HUES48 (cell line): ENCODE measurements around the gene ALG9.
"Not testable (repeated sequence)": the region's sequence is repeated elsewhere in the genome, so short reads cannot be mapped to it uniquely, and the experiment has no call there.

ENCODE experiments used
- H3K27ac ChIP-seq: one replicate; pipeline ENCODE4 v1.7.0; 2013; ENCODE audit warnings: low read depth, low read length, inconsistent platforms
- H3K27me3 ChIP-seq: 2 replicates; pipeline ENCODE4 v1.6.1; 2013; ENCODE audit warnings: mild to moderate bottlenecking, low read length; ENCODE audit not compliant: control insufficient read depth, insufficient read depth
- H3K36me3 ChIP-seq: 2 replicates; pipeline ENCODE4 v1.6.1; 2013; ENCODE audit warnings: low read length; ENCODE audit not compliant: control insufficient read depth, insufficient read depth
- H3K4me1 ChIP-seq: 2 replicates; pipeline ENCODE4 v1.6.1; 2013; ENCODE audit warnings: mild to moderate bottlenecking, low read length; ENCODE audit not compliant: control insufficient read depth, insufficient read depth
- H3K4me3 ChIP-seq: 2 replicates; pipeline ENCODE4 v1.5.1; 2013; ENCODE audit warnings: mild to moderate bottlenecking, low read depth, low read length
- H3K9ac ChIP-seq: 2 replicates; pipeline ENCODE4 v1.6.1; 2013; ENCODE audit warnings: mild to moderate bottlenecking, low read depth, low read length, moderate library complexity
- H3K9me3 ChIP-seq: 2 replicates; pipeline ENCODE4 v1.6.1; 2013; ENCODE audit warnings: low read length; ENCODE audit not compliant: control insufficient read depth, insufficient read depth

ALG9 gene

DNA sequence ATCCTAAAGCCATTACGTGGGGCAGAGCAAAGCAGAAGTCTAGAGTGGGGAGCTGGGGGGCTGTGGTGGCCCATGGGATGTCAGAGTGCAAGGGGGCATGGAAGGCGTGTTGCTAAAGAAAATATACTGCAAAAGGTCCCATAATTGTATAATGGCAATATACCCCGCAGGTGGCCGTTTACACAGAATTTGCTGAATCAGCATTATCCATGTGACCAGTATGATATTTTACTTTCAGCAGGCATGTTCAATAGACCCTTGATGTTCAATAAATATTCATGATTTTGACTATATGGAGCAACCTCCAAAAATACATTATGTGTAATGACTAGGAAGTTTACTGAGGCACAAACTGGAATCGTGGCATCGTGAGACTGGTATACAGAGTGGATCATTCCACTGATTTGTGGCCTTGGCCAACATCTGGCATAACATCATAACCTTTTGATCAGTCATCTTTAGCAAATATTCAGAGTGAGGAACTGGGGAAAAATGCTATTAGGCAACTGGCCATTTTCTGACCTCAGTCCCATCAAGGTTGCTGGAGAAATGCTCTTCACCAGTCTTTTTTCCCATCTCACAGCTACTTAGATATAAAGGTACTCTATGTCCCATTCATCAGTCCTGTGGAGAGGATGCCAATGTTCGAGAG lies 75.9 kb downstream of the ALG9 start:
- no peak overlapping the region for H3K27ac ChIP-seq
- no peaks in the 10 kb centered on the region for H3K4me1 ChIP-seq

GRCh38 chr11:111793863-111794262 lies 77.5 kb downstream of the ALG9 start:
- Histone ChIP-seq H3K4me1 (no peaks in the 10 kb centered on the region), H3K4me3 (no peak overlapping the region), H3K9ac (no peak overlapping the region), H3K36me3 (no peaks in the 10 kb centered on the region), H3K27me3 (no peaks in the 10 kb centered on the region), H3K9me3 (no peaks in the 10 kb centered on the region), H3K27ac (no peak overlapping the region)

More for the DNA sequence above, 75.9 kb downstream of the ALG9 start:
- Histone ChIP-seq H3K9ac (no peak overlapping the region), H3K4me3 (no peak overlapping the region), H3K9me3 (no peaks in the 10 kb centered on the region), H3K36me3 (no peaks in the 10 kb centered on the region), H3K27me3 (no peaks in the 10 kb centered on the region)

- Histone ChIP-seq H3K9ac (no peak overlapping the region), H3K4me1 (no peaks in the 10 kb centered on the region), H3K36me3 (no peaks in the 10 kb centered on the region), H3K9me3 (no peaks in the 10 kb centered on the region), H3K27ac (no peak overlapping the region), H3K4me3 (no peak overlapping the region), H3K27me3 (no peaks in the 10 kb centered on the region)
Observed at GRCh38 chr11:111792955-111793500, 78.4 kb downstream of the ALG9 start.

GRCh38 chr11:111792314-111792713 lies 79.1 kb downstream of the ALG9 start:
- Histone ChIP-seq H3K9ac (no peak overlapping the region), H3K9me3 (no peaks in the 10 kb centered on the region), H3K27me3 (no peaks in the 10 kb centered on the region), H3K27ac (no peak overlapping the region), H3K4me3 (no peak overlapping the region), H3K36me3 (no peaks in the 10 kb centered on the region), H3K4me1 (no peaks in the 10 kb centered on the region)

DNA sequence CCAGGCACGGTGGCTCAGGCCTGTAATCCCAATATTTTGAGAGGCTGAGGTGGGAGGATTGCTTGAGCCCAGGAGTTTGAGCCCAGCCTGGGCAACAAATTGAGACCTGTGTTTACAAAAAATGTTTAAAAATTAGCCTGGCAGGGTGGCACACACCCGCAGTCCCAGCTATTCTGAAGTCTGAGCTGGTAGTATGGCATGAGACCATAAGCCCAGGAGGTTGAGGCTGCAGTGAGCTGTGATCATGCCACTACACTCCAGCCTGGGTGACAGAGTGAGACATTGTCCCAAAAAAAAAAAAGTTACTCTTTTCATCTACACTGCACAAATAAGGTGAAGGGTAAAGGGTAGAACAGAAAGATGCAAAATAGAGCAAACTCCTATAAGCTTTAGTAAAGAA lies 82.9 kb downstream of the ALG9 start:
- H3K4me1 ChIP-seq, result no peaks in the 10 kb centered on the region
- no peaks in the 10 kb centered on the region for H3K27me3 ChIP-seq
- H3K9ac ChIP-seq, result no peak overlapping the region
- H3K4me3 ChIP-seq, result no peak overlapping the region
- H3K9me3 ChIP-seq, result no peaks in the 10 kb centered on the region
- peaks cover 10% of the 10 kb centered on the region for H3K36me3 ChIP-seq
- H3K27ac ChIP-seq, result no peak overlapping the region

- Histone ChIP-seq H3K4me1 (no peaks in the 10 kb centered on the region), H3K9me3 (no peaks in the 10 kb centered on the region), H3K27me3 (no peaks in the 10 kb centered on the region), H3K4me3 (no peak overlapping the region), H3K36me3 (peaks cover 10% of the 10 kb centered on the region), H3K9ac (no peak overlapping the region), H3K27ac (no peak overlapping the region)
Observed at GRCh38 chr11:111788051-111788450, 83.3 kb downstream of the ALG9 start.

- no peaks in the 10 kb centered on the region for H3K9me3 ChIP-seq
- H3K4me3 ChIP-seq, result no peak overlapping the region
- H3K27ac ChIP-seq, result no peak overlapping the region
- peaks cover 10% of the 10 kb centered on the region for H3K36me3 ChIP-seq
- H3K4me1 ChIP-seq, result no peaks in the 10 kb centered on the region
- no peak overlapping the region for H3K9ac ChIP-seq
- H3K27me3 ChIP-seq, result no peaks in the 10 kb centered on the region
Observed at GRCh38 chr11:111785886-111786412, 85.4 kb downstream of the ALG9 start.

DNA sequence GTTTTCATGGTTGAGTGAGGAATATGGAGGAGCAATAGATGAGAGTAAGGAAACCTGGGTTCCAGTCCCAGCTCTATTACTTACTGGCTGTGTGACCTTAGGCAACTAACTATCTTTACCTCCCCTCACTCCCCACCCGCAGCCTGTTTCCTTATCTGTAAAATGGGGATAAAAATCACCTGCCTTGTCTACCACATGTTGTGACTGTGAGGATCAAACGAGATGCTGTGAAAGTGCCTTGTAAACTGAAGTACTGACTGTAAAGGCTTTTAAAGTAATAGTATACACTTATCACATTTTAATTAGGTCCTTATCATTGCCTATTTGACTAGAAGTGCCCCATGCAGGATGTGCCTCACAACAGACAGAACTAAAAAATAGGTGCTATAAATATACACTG lies 86.3 kb downstream of the ALG9 start:
- no peaks in the 10 kb centered on the region for H3K27me3 ChIP-seq
- no peak overlapping the region for H3K9ac ChIP-seq
- no peak overlapping the region for H3K4me3 ChIP-seq
- H3K27ac ChIP-seq, result no peak overlapping the region
- no peaks in the 10 kb centered on the region for H3K4me1 ChIP-seq
- peaks cover 10% of the 10 kb centered on the region for H3K36me3 ChIP-seq
- H3K9me3 ChIP-seq, result no peaks in the 10 kb centered on the region

DNA sequence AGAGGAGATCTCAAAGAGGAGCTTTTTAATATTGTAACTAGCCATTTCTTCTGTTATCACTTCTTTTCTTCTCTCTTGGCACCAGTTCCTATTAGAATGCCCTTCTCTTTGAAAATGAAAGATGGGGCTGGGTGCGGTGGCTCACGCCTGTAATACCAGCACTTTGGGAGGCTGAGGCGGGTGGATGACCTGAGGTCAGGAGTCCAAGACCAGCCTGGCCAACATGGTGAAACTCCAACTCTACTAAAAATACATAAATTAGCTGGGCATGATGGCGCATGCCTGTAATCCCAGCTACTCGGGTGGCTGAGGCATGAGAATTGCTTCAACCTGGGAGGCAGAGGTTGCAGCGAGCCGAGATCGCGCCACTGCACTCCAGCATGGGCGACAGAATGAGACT lies 87.1 kb downstream of the ALG9 start:
- H3K9ac ChIP-seq, H3K27me3 ChIP-seq, H3K4me3 ChIP-seq, H3K9me3 ChIP-seq, H3K4me1 ChIP-seq, H3K27ac ChIP-seq: not testable (repeated sequence)
- peaks cover 10% of the 10 kb centered on the region for H3K36me3 ChIP-seq

DNA sequence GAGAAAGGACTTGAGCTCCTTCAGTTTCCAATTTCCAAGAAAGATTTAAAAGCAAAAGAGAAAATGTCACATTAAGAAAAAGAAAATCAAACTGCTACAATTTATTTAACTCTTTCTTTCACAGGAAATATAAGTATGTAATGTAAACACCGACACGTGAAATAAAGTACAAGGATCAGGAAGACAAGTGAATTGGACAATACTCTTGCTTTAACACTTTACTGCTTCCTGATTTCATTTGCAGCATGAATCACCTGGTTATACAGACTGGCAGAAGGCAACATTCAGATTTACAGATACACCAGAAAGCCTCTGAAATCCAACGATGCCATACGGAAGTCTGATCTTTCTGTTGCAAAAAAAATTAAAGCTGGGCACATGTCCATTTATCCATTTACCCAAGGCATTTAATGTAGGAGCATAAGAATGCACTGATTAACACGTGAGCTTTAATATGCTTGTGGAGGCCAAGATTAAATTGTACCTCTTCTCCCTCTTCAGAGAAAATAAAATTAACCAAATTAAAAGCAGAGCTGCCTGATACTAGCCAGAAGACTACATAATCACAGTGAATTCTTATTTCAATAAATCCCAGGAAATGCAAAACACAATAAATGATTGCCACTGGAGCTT lies 89.2 kb downstream of the ALG9 start:
- H3K27me3 ChIP-seq, result no peaks in the 10 kb centered on the region
- no peak overlapping the region for H3K4me3 ChIP-seq
- H3K9ac ChIP-seq, result no peak overlapping the region
- no peak overlapping the region for H3K27ac ChIP-seq
- no peaks in the 10 kb centered on the region for H3K9me3 ChIP-seq
- peaks cover 10% of the 10 kb centered on the region for H3K36me3 ChIP-seq
- H3K4me1 ChIP-seq, result no peaks in the 10 kb centered on the region

DNA sequence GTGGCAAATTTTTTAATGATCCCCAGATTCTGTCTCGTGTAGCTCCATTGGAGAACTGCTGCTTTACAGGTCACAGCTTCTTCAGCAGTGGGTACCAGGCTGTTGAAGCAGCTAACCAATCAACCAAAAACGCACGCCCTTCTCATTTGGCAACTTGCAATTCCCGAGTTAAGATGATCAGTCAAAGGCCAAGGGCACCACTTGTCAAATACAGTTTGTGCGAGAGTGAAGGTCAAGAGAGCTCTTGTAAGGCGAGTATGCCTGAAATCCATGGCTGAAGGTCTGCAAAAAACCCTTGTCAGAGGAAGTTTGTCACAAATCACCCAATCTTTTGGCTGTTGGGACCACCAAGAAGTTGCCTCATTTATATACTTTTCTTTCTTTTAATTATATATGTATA lies 92.3 kb downstream of the ALG9 start:
- no peaks in the 10 kb centered on the region for H3K27me3 ChIP-seq
- no peaks in the 10 kb centered on the region for H3K4me1 ChIP-seq
- no peaks in the 10 kb centered on the region for H3K9me3 ChIP-seq
- H3K9ac ChIP-seq, result no peak overlapping the region
- no peak overlapping the region for H3K27ac ChIP-seq
- no peak overlapping the region for H3K4me3 ChIP-seq
- H3K36me3 ChIP-seq, result no peaks in the 10 kb centered on the region
